ENCODE data around the gene SLC26A3.

GRCh38 chr7:107850643-107851042 lies 47.6 kb upstream of the SLC26A3 start:
- TF ChIP-seq CTCF (IDR thresholded peaks at IDR 0.05; ENCODE audit: borderline replicate concordance, extremely low read depth, low read length, poor library complexity, severe bottlenecking) (no peak), EZH2 (IDR thresholded peaks at IDR 0.05; ENCODE audit: borderline replicate concordance, low read depth, low read length, severe bottlenecking) (no peak)

Measured in DND-41 (cell line).